H9 (cell line): ENCODE results near the gene VWA8. TPM values are rescaled to one million over a fixed set of nuclear protein-coding genes. Genes with fewer than 3 reads are reported as not detected.

Experiments
- DNase-seq: peaks from one replicate; pipeline ENCODE4 v3.0.0-alpha.2; 2017
- H2AFZ ChIP-seq: one replicate; pipeline ENCODE4 v1.6.1; 2013; ENCODE audit warnings: mild to moderate bottlenecking, low read length, control low read depth, moderate library complexity
- H2AK5ac ChIP-seq: 2 replicates; pipeline ENCODE4 v1.6.1; 2013; ENCODE audit warnings: low read length, control low read depth, mixed read lengths; ENCODE audit not compliant: insufficient read length
- H2BK120ac ChIP-seq: one replicate; pipeline ENCODE4 v1.6.1; 2013; ENCODE audit warnings: low read depth, mild to moderate bottlenecking, low read length, control low read depth, inconsistent platforms; ENCODE audit not compliant: poor library complexity, severe bottlenecking
- H2BK12ac ChIP-seq: 2 replicates; pipeline ENCODE4 v1.6.1; 2013; ENCODE audit warnings: low read length, control low read depth, mixed read lengths, low read depth; ENCODE audit not compliant: insufficient read length
- H2BK15ac ChIP-seq: 2 replicates; pipeline ENCODE4 v1.6.1; 2013; ENCODE audit warnings: low read depth, low read length, control low read depth
- H2BK20ac ChIP-seq: one replicate; pipeline ENCODE4 v1.6.1; 2013; ENCODE audit warnings: low read depth, mild to moderate bottlenecking, low read length, control low read depth, inconsistent platforms; ENCODE audit not compliant: poor library complexity, severe bottlenecking
- H2BK5ac ChIP-seq: 2 replicates; pipeline ENCODE4 v1.6.1; 2013; ENCODE audit warnings: low read length, control low read depth, mixed read lengths; ENCODE audit not compliant: insufficient read length
- H3K14ac ChIP-seq: 2 replicates; pipeline ENCODE4 v1.6.1; 2013; ENCODE audit warnings: low read length, control low read depth; ENCODE audit not compliant: insufficient read depth
- H3K18ac ChIP-seq: 2 replicates; pipeline ENCODE4 v1.6.1; 2013; ENCODE audit warnings: low read depth, mild to moderate bottlenecking, mixed read lengths, low read length, control low read depth; ENCODE audit not compliant: insufficient read length
- H3K23ac ChIP-seq: 2 replicates; pipeline ENCODE4 v1.6.1; 2013; ENCODE audit warnings: low read length, control low read depth, mixed read lengths, low read depth; ENCODE audit not compliant: insufficient read length
- H3K23me2 ChIP-seq: 2 replicates; pipeline ENCODE4 v1.6.1; 2013; ENCODE audit warnings: low read depth, mild to moderate bottlenecking, mixed read lengths, low read length, control low read depth; ENCODE audit not compliant: insufficient read length, poor library complexity, severe bottlenecking
- H3K27ac ChIP-seq: 2 replicates; pipeline ENCODE4 v1.5.1; 2013; ENCODE audit warnings: low read length, control low read depth, mixed read lengths, low read depth; ENCODE audit not compliant: insufficient read length
- H3K27me3 ChIP-seq: 2 replicates; pipeline ENCODE4 v1.6.1; 2013; ENCODE audit warnings: low read length, control low read depth, inconsistent platforms; ENCODE audit not compliant: insufficient read depth
- H3K4ac ChIP-seq: 2 replicates; pipeline ENCODE4 v1.6.1; 2013; ENCODE audit warnings: low read depth, mild to moderate bottlenecking, control low read depth, inconsistent platforms, low read length, moderate library complexity
- H3K4me1 ChIP-seq: 2 replicates; pipeline ENCODE4 v1.6.1; 2013; ENCODE audit warnings: low read length, control low read depth, inconsistent platforms; ENCODE audit not compliant: insufficient read depth
- H3K4me2 ChIP-seq: 2 replicates; pipeline ENCODE4 v1.6.1; 2013; ENCODE audit warnings: low read length, control low read depth, mixed read lengths; ENCODE audit not compliant: insufficient read length, insufficient read depth
- H3K56ac ChIP-seq: 2 replicates; pipeline ENCODE4 v1.6.1; 2013; ENCODE audit warnings: low read depth, mild to moderate bottlenecking, mixed read lengths, low read length, control low read depth; ENCODE audit not compliant: insufficient read length
- H3K79me1 ChIP-seq: 2 replicates; pipeline ENCODE4 v1.6.1; 2013; ENCODE audit warnings: low read depth, mild to moderate bottlenecking, moderate library complexity, low read length, control low read depth, inconsistent platforms; ENCODE audit not compliant: insufficient read depth, poor library complexity, severe bottlenecking
- H3K79me2 ChIP-seq: 2 replicates; pipeline ENCODE4 v1.6.1; 2013; ENCODE audit warnings: low read length, control low read depth, inconsistent platforms; ENCODE audit not compliant: insufficient read depth
- H3K9ac ChIP-seq: 2 replicates; pipeline ENCODE4 v1.6.1; 2013; ENCODE audit warnings: low read length, control low read depth, mixed read lengths; ENCODE audit not compliant: insufficient read length; ENCODE audit errors: extremely low read depth
- H3K9me3 ChIP-seq: one replicate; pipeline ENCODE4 v1.6.1; 2013; ENCODE audit warnings: low read depth, low read length, inconsistent platforms; ENCODE audit not compliant: control insufficient read depth
- H3T11ph ChIP-seq: one replicate; pipeline ENCODE4 v1.6.1; 2013; ENCODE audit warnings: mild to moderate bottlenecking, low read length, control low read depth, inconsistent platforms
- H4K20me1 ChIP-seq: one replicate; pipeline ENCODE4 v1.6.1; 2013; ENCODE audit not compliant: control insufficient read depth, insufficient read length, insufficient read depth
- H4K5ac ChIP-seq: 2 replicates; pipeline ENCODE4 v1.6.1; 2013; ENCODE audit warnings: low read depth, mild to moderate bottlenecking, mixed read lengths, low read length, control low read depth; ENCODE audit not compliant: insufficient read length
- H4K8ac ChIP-seq: replicated peaks from 2 replicates; pipeline ENCODE4 v1.6.1; 2013; ENCODE audit warnings: low read length, control low read depth, mixed read lengths, low read depth; ENCODE audit not compliant: insufficient read length
- H4K91ac ChIP-seq: 2 replicates; pipeline ENCODE4 v1.6.1; 2013; ENCODE audit warnings: low read depth, mild to moderate bottlenecking, moderate library complexity, mixed read lengths, low read length, control low read depth; ENCODE audit not compliant: insufficient read length
- H3K27ac Mint-ChIP-seq, 3 experiments: 2 replicates in 2 of 3; 3 replicates in 1 of 3; pipeline ENCODE4 v1.8.0; 2020 to 2021; ENCODE audit warnings: mixed read lengths in 3 of 3, mild to moderate bottlenecking in 1 of 3, moderate library complexity in 1 of 3
- H3K27me3 Mint-ChIP-seq: 2 replicates; pipeline ENCODE4 v1.8.0; 2021; ENCODE audit warnings: low read depth, mild to moderate bottlenecking, moderate library complexity, mixed read lengths
- H3K36me3 Mint-ChIP-seq, 3 experiments: 2 replicates in 2 of 3; 3 replicates in 1 of 3; pipeline ENCODE4 v1.8.0; 2020 to 2021; ENCODE audit warnings: low read depth in 3 of 3, mixed read lengths in 3 of 3; ENCODE audit not compliant: insufficient read depth in 1 of 3
- H3K4me1 Mint-ChIP-seq, 2 experiments: 2 replicates each; pipeline ENCODE4 v1.8.0; 2020; ENCODE audit warnings: mixed read lengths in 2 of 2
- H3K4me3 Mint-ChIP-seq, 2 experiments: 2 replicates in 1 of 2; 3 replicates in 1 of 2; pipeline ENCODE4 v1.8.0; 2020 to 2021; ENCODE audit warnings: mild to moderate bottlenecking in 2 of 2, mixed read lengths in 2 of 2, moderate library complexity in 1 of 2
- H3K9me3 Mint-ChIP-seq, 2 experiments: 2 replicates in 1 of 2; 3 replicates in 1 of 2; pipeline ENCODE4 v1.8.0; 2020; ENCODE audit warnings: mild to moderate bottlenecking in 2 of 2, mixed read lengths in 2 of 2, moderate library complexity in 1 of 2
- WGBS: extraction: QIAGEN DNeasy Blood & Tissue Kit; methylation state at CpG from one replicate; pipeline ENCODE4 v1.1.7; 2013; ENCODE audit warnings: missing lambda C conversion rate, low lambda C conversion rate, mixed read lengths; ENCODE audit not compliant: insufficient read length; ENCODE audit errors: extremely low coverage; 5-methylcytosine and 5-hydroxymethylcytosine counted together
- total RNA-seq: library from RNA; stranded (reverse); gene quantifications from 2 replicates; pipeline ENCODE4 v1.2.1, GENCODE V29; 2021
- TF ChIP-seq, protein P1 (sequence below): fragments of 200-600 bp; sonication (generic); conservative IDR thresholded peaks from 3 replicates; pipeline ENCODE4 v1.8.0; 2021; ENCODE audit warnings: antibody characterized with exemption, mild to moderate bottlenecking

Gene VWA8
- total RNA-seq, 1 experiment from 2014 or later: 17.4 TPM

DNA sequence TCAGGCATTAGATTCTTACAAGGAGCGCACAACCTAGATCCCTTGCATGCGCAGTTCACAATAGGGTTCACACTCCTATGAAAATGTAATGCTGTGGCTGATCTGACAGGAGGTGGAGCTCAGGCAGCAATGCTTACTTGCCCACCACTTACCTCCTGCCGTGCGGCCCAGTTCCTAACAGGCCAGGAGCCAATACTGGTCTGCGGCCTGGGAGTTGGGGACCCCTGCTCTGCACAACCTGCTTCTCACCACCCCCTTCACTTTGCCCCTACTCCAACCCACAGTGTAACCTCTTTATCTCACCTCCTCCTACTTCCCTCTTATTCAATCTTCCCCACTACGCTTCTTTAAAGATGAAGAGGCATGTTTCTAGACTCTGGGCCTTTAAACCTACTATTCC lies 263.3 kb downstream of the VWA8 start:
- no CpG with 5 or more reads among the region's 6 CpGs for WGBS
- H3K23me2 ChIP-seq: no peaks in the 10 kb centered on the region
- no peak overlapping the region for H3K4ac ChIP-seq
- H3K18ac ChIP-seq: no peak overlapping the region
- H2BK12ac ChIP-seq: no peak overlapping the region
- H2BK5ac ChIP-seq: no peak overlapping the region
- no peaks in the 10 kb centered on the region for H3K9me3 ChIP-seq
- Mint-ChIP-seq H3K27me3 (no peaks in the 10 kb centered on the region), H3K27ac (peak overlapping the region in 1 of 3 experiments; percentile 16; a peak in 2 of 7 replicates), H3K9me3 (no peaks in the 10 kb centered on the region), H3K4me1 (peaks cover 32 to 34% of the 10 kb centered on the region in 2 experiments), H3K36me3 (peaks cover 0 to 4% (median 0%) of the 10 kb centered on the region in 3 experiments; a peak in 2 of 7 replicates), H3K4me3 (no peak overlapping the region)
- peaks cover 5% of the 10 kb centered on the region; the same call in 1 of the 2 replicates for H3K4me1 ChIP-seq
- no peak overlapping the region for H3K23ac ChIP-seq
- H3K27me3 ChIP-seq: no peaks in the 10 kb centered on the region
- no peak overlapping the region for H3K27ac ChIP-seq
- H3K79me1 ChIP-seq: no peaks in the 10 kb centered on the region
- no peak overlapping the region for H3K14ac ChIP-seq
- H3K56ac ChIP-seq: no peak overlapping the region
- H4K8ac ChIP-seq: no peak overlapping the region
- no peak overlapping the region for H3K9ac ChIP-seq
- no peak overlapping the region for H2BK20ac ChIP-seq
- no peaks in the 10 kb centered on the region for H3K79me2 ChIP-seq
- H4K91ac ChIP-seq: no peak overlapping the region
- no peak overlapping the region for H2BK120ac ChIP-seq
- TF ChIP-seq, protein P1, sequence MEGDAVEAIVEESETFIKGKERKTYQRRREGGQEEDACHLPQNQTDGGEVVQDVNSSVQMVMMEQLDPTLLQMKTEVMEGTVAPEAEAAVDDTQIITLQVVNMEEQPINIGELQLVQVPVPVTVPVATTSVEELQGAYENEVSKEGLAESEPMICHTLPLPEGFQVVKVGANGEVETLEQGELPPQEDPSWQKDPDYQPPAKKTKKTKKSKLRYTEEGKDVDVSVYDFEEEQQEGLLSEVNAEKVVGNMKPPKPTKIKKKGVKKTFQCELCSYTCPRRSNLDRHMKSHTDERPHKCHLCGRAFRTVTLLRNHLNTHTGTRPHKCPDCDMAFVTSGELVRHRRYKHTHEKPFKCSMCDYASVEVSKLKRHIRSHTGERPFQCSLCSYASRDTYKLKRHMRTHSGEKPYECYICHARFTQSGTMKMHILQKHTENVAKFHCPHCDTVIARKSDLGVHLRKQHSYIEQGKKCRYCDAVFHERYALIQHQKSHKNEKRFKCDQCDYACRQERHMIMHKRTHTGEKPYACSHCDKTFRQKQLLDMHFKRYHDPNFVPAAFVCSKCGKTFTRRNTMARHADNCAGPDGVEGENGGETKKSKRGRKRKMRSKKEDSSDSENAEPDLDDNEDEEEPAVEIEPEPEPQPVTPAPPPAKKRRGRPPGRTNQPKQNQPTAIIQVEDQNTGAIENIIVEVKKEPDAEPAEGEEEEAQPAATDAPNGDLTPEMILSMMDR: no peak
- no peak overlapping the region for H2AK5ac ChIP-seq
- H4K5ac ChIP-seq: no peak overlapping the region
- no peak overlapping the region for H3K4me2 ChIP-seq
- no peak overlapping the region for H2BK15ac ChIP-seq
- no peak overlapping the region for H2AFZ ChIP-seq
- no peaks in the 10 kb centered on the region for H4K20me1 ChIP-seq
- DNase-seq: peak; percentile 38
- no peak overlapping the region for H3T11ph ChIP-seq
